Ovary (tissue), 3 donors: ENCODE measurements around the gene ITPR1.

Experiments
- CTCF ChIP-seq, 3 donors: fragments of 450-650 bp in 2 of 3; fragments of 200-600 bp in 1 of 3; IDR thresholded peaks; one replicate each; pipeline versions ENCODE4 v1.5.1 to v1.8.0; 2016 to 2022; ENCODE audit warnings: antibody characterized with exemption in 3 of 3, mild to moderate bottlenecking in 1 of 3
- POLR2A ChIP-seq: fragments of 450-650 bp; IDR thresholded peaks from one replicate; pipeline ENCODE4 v1.6.1; 2017; ENCODE audit warnings: antibody characterized with exemption, mild to moderate bottlenecking, moderate library complexity
- donor health status: DM: no; HTN: no; CAD: no.

GRCh38 chr3:4570840-4571621 lies 77.9 kb downstream of the ITPR1 start:
- no peak for TF ChIP-seq CTCF (IDR thresholded peaks at IDR 0.05)
- TF ChIP-seq POLR2A, result no peak
